NCI-H2196 treated with DMSO at 0.1 percent for 48 hours (cell line): ENCODE data around the gene PLA2G4B.
A peak's percentile ranks its signal among the peaks of the same experiment; 100 is the strongest.

ENCODE experiments used
- DNase-seq: peaks from one replicate; lab custom pipeline; 2025; ENCODE audit not compliant: unreplicated experiment; lab: John Stamatoyannopoulos, UW

PLA2G4B gene

GRCh38 chr15:41838400-41838897 is at the start of gene PLA2G4B:
PLA2G4B (plus strand) TSS chr15:41838847; CDS start chr15:41838914, 67 bp downstream.
- DNase-seq = peak; percentile 45

GRCh38 chr15:41789236-41789635 is 49.4 kb upstream of the PLA2G4B start:
- no peak for DNase-seq

- DNase-seq = no peak
Observed at GRCh38 chr15:41789662-41790061, 49.0 kb upstream of the PLA2G4B start.

- DNase-seq = no peak
Observed at GRCh38 chr15:41790169-41790568, 48.5 kb upstream of the PLA2G4B start.

GRCh38 chr15:41790756-41791546 is 47.7 kb upstream of the PLA2G4B start:
- no peak for DNase-seq

GRCh38 chr15:41791547-41791937 is 47.1 kb upstream of the PLA2G4B start:
- DNase-seq = no peak

- DNase-seq = no peak
Observed at GRCh38 chr15:41792000-41792637, 46.5 kb upstream of the PLA2G4B start.

GRCh38 chr15:41794081-41794480 is 44.6 kb upstream of the PLA2G4B start:
- DNase-seq = no peak

GRCh38 chr15:41795996-41796856 is 42.4 kb upstream of the PLA2G4B start:
- DNase-seq = no peak

GRCh38 chr15:41797201-41797944 is 41.3 kb upstream of the PLA2G4B start:
- no peak for DNase-seq

GRCh38 chr15:41798607-41799487 is 39.8 kb upstream of the PLA2G4B start:
- no peak for DNase-seq

GRCh38 chr15:41799488-41799805 is 39.2 kb upstream of the PLA2G4B start:
- no peak for DNase-seq

GRCh38 chr15:41801185-41801584 is 37.5 kb upstream of the PLA2G4B start:
- no peak for DNase-seq

GRCh38 chr15:41801850-41802455 is 36.7 kb upstream of the PLA2G4B start:
- no peak for DNase-seq

GRCh38 chr15:41804361-41804760 is 34.3 kb upstream of the PLA2G4B start:
- no peak for DNase-seq

GRCh38 chr15:41804916-41805666 is 33.6 kb upstream of the PLA2G4B start:
- DNase-seq = no peak

- DNase-seq = no peak
Observed at GRCh38 chr15:41805711-41806110, 32.9 kb upstream of the PLA2G4B start.

- DNase-seq = peak; percentile 20
Observed at GRCh38 chr15:41806291-41807181, 32.1 kb upstream of the PLA2G4B start.
